ENCODE measurements around the gene LMBRD1.
"Not testable (repeated sequence)": the region's sequence is repeated elsewhere in the genome, so short reads cannot be mapped to it uniquely, and the experiment has no call there.

LMBRD1 gene

DNA sequence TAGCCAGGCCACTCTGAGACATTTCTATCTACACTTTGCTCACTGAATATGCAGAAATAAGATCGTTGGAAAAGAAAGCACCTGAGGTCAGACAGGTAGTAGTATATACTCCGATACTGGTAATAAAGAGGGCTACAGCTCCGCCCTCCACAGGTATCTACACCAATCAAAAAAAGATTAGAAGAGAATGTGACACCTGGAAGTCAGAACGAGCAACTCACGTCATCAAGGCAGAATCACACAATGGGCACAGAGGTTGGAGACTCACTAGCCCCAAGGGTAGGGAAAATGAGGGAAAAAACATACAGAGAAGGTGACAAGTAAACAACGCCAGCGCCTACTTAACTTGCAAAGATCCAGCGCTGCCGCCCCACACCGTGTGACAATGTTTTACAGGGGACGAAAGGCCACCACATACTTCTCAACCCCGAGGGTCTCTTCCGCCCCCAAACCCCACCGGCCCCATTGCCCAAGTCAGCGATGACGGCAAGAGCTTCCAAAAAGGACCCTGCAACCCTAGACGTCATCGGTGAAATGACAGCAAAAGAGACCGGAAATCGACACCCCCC is 653 bp downstream of the LMBRD1 start:
- peak; percentile 29 for DNase-seq

GRCh38 chr6:69795469-69796072 is 1.2 kb downstream of the LMBRD1 start:
- no peak for DNase-seq

- no peak for DNase-seq
These were observed 4.5 kb downstream of the LMBRD1 start for GRCh38 chr6:69792292-69792691.

DNA sequence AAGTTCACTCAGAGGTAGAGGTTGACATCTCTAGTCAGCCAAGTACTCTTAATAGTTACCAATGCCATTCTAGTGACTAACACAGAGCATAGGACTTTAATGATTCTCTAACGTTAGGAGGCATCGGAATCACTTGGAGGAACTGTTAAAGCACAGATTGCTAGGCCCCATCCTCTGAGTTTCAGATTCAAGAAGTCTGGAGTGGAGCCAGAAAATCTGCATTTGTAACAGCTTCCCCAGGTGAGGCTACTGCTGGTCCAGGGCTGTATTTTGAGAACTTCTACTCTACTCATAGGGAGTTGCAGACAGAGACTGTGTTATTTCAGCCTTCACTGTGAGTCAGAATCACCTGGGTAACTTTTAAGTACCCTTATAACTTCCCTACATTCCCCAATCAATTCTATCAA is 5.7 kb downstream of the LMBRD1 start:
- no peak for DNase-seq

GRCh38 chr6:69790629-69791028 is 6.2 kb downstream of the LMBRD1 start:
- DNase-seq: no peak

DNA sequence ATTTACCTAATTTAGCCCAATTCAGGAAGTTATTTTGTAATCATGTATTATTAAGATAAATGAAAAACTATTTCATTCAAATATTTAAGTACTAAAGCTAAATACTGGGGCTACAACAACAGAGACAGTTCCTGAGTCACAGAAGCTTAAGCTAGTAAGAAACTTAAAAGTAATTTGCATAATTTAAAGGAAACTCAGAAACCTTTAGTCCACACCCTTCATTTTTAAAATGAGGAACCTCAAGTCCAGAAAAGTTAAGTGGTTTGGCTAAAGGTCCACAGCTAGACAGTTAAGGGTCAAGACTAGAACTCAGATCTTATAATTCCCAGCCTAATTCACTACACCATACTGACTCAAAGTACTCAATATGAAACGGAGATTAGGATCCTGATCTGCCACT is 7.2 kb downstream of the LMBRD1 start:
- DNase-seq: no peak

DNA sequence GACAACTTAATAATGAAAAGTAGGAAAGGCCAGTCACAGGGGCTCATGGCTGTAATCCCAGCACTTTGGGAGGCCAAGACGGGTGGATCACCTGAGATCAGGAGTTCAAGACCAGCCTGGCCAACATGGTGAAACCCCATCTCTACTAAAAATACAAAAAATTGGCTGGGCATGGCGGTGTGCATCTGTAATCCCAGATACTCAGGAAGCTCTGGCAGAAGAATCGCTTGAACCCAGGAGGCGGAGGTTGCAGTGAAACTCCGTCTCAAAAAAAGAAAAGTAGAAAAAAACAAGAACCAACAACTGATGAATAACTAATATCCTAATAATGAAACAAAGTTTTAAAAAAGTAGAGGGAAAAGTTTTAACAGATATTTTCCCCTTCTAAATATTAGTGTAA is 9.4 kb downstream of the LMBRD1 start:
- DNase-seq: not testable (repeated sequence)

- no peak for DNase-seq
These were observed 11.1 kb downstream of the LMBRD1 start for GRCh38 chr6:69785697-69786096.

DNA sequence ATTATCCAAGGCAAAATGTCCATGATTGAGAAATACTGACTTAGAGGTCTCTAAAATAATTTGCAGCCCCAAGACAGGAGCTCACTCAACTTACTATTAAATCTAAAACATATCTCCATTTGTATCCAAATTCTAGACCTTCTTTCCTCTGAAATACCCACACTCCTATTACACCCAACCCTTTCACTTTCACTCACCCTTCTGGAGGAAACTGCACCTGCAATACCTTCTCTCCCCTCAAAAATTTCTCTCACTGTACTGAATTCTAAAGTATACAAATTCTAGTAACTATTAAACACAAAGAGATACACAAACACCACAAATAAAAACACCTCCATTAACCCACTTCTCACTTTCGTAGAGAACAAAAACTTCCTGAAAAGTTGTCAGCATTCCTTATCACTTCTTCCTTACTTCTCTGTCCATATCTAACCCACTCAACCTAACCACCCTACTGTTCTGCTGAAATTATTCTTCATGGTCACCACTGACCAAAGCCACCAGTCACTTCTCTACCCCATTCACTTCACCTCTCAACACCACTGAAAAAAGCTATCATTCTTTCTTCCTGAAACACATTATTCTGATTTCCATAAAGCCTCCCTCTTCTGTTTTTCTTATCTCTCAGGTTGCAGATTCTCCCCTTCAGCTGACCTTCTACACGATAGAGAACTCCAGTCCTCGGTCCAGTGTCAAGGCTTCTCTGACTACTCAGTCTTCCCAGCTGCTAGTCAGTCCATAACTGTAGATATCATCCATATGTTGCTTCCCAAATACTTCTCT is 12.0 kb downstream of the LMBRD1 start:
- DNase-seq: no peak

- DNase-seq: no peak
These were observed 13.7 kb downstream of the LMBRD1 start for GRCh38 chr6:69783108-69783507.

DNA sequence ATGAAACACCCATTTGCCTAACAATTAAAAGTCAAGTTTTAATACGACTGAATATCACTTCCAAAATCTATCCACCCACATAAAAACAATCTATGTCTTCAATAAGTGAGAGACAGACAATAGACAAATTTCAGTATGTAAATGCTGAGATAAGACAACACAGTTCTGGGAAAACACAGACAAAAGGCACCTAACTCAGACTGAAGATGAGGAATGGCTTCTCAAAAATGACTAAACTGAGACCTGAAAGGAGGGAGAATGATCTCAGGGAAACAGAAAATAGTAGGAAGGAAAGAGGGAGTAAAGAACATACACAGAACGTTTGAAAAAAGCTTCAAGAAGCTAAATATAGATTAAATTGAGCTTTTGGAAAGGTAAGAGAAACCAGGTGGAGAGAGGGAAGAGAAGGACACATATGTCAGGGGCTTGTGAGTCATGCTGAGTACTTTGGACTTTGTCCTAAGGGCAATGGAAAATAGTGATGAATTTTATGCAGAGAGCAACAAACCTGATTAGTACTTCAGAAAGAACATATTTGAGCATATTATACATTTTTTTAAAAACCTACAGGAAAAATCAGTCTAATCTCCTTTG is 16.1 kb downstream of the LMBRD1 start:
- DNase-seq: no peak

DNA sequence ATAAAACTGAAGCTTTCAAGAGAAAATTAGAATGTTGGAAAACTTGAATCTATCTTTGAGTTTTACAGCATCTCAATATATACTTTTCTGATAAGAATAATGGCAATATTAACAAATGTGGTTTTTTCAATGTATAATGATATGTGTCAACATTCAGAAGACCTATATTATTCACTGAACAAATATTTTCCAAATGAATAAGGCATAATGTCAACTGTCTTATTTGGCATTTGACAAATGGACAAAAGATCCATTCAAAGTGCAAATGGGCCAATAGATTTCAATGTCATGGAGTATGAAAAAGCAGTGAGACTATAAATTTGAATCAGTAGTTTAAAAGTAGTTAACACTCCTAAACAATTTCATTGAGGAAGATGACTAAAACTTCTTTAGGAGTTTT is 20.9 kb downstream of the LMBRD1 start:
- no peak for DNase-seq

DNA sequence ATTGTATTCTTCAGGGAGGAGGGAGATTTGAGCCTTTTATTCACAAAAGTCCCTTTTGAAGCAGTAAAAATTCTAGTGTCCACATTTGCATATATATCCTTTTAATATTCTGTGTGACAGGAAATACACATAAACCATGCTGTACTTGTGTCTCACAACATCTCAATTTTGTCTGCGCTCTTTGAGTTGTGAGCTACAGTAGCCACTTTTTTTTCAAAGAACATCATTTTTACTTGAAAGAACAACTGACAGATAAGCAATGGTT is 21.3 kb downstream of the LMBRD1 start:
- DNase-seq: no peak

- DNase-seq: no peak
These were observed 21.8 kb downstream of the LMBRD1 start for GRCh38 chr6:69774740-69775584.

DNA sequence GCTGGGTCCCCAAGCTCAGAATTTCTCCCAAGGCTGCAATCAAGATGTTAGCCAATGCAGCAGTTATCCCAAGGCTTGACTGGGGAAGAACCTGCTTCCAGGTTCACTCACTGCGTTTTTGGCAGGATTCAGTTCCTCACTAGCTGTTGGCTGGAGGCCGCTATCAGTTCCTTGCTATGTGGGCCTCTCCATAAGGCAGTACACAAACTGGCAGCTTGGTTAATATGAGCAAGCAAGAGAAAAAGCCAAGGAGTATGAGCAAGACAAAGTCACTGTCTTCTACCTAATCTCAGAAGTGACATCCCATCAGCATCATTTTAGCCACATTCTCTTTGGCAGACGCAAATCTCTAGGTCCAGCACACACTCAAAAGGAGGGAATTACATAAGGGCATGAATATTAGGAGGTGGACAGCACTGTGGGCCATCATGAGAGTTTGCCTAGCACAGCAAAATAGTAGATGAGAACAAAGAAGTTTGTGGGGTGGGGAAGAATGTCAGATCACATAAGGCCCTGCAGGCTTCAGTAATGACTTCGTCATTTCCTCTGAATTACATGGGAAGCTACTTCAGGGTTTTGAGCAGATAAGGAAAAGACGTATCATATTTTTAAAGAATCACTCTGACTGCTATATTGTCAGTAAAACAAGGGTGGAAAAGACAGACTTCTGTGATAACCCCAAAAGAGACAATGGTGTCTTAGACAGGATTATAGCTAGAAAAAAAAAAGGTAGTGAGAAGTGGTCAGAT is 25.5 kb downstream of the LMBRD1 start:
- DNase-seq: no peak

DNA sequence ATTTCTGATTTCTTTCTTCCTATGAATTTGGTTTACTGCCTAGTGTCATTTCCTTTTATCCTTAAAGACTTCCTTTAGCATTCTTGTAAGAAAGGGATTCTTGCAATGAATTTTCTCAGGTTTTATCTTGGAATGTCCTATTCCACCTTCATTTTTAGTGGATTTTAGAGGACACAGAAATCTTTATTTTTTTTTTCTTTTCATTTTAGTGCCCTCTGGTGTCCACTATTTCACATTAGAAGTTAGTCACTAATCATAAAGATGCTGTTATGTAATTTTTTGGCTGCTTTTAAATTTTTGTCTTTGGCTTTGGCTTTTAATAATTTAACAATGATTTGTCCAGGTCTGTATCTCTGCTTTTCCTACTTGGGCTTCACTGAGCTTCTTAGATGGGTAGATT is 28.1 kb downstream of the LMBRD1 start:
- no peak for DNase-seq

DNA sequence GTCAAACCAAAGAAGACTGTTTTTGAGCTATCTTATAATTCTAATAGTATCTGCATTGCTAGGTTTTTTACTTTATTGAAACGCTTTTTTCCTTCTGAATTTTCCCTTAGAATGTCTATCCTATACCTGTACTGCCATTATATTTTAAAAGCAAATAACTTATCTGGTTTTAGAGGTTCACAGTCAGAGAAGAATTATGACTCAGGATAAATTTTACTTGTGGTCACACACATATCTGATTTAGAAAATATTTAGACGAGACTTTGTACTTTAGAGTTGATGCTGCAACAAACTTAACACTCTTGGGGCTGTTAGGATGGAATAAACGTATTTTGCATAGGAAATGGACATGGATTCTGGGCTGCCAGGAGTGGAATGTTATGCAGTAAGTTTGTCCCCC is 33.0 kb downstream of the LMBRD1 start:
- DNase-seq: no peak

- DNase-seq: no peak
These were observed 35.0 kb downstream of the LMBRD1 start for GRCh38 chr6:69761853-69762252.

GRCh38 chr6:69758214-69758613 is 38.6 kb downstream of the LMBRD1 start:
- no peak for DNase-seq

DNA sequence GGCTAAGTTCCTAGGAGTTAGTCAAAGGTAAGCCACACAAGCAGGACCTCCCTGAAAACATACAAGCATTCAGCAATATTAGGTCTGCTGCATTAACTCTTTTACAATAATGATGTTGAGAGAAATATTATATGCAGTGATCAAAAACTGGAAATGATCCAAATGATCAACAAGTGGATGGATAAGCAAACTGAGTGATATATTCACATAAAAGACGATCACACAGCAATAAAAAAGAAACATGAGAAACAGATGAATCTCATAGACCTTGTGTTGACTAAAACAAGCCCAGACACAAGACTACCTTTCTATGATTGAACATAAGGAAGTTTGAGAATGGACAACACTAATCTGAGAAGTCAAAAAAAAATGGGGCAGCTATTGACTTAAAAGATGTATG is 39.9 kb downstream of the LMBRD1 start:
- no peak for DNase-seq

DNA sequence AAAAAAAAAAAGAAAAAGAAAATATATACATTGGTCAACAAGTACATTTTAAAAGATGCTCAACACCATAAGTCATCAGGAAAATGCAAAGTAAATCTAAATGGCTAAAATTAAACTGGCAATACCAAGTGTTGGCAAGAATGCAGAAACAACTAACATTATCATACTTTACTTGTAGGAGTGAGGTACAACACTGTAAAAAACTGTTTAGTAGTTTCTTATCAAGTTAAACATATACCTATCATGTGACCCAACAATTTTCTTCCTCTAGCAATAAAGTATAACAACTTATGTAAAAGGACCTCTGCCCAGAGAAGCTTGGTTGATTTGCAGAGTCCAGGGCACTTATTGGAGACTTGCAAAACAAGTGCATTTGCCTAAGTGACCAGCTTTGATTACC is 40.4 kb downstream of the LMBRD1 start:
- no peak for DNase-seq

DNA sequence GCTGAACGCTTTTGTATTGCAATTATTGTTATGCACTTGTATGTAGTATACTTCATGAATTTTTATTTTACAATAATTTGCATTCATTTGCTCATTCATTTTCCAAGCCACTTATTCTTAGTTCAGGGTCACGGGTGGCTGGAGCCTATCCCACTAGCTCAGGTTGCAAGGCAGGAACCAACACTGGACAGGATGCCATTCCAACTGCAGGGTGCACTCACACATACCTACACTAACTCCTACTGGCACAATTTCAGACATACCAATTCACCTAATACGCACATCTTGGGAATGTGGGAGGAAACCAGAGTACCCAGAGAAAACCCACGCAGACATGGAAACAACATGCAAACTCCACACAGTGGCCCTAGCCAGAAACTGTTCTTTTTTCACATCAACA is 61.8 kb downstream of the LMBRD1 start:
- no peak for DNase-seq

GRCh38 chr6:69732640-69733039 is 64.2 kb downstream of the LMBRD1 start:
- DNase-seq: no peak
